H9 (cell line): Measurements from ENCODE around the gene GCK. TPM values are rescaled to one million over a fixed set of nuclear protein-coding genes. Genes with fewer than 3 reads are reported as not detected.

ENCODE experiments used
- DNase-seq: peaks from one replicate; pipeline ENCODE4 v3.0.0-alpha.2; 2017
- H2AFZ ChIP-seq: one replicate; pipeline ENCODE4 v1.6.1; 2013; ENCODE audit warnings: mild to moderate bottlenecking, low read length, control low read depth, moderate library complexity
- H2AK5ac ChIP-seq: 2 replicates; pipeline ENCODE4 v1.6.1; 2013; ENCODE audit warnings: low read length, control low read depth, mixed read lengths; ENCODE audit not compliant: insufficient read length
- H2BK120ac ChIP-seq: one replicate; pipeline ENCODE4 v1.6.1; 2013; ENCODE audit warnings: low read depth, mild to moderate bottlenecking, low read length, control low read depth, inconsistent platforms; ENCODE audit not compliant: poor library complexity, severe bottlenecking
- H2BK12ac ChIP-seq: 2 replicates; pipeline ENCODE4 v1.6.1; 2013; ENCODE audit warnings: low read length, control low read depth, mixed read lengths, low read depth; ENCODE audit not compliant: insufficient read length
- H2BK15ac ChIP-seq: 2 replicates; pipeline ENCODE4 v1.6.1; 2013; ENCODE audit warnings: low read depth, low read length, control low read depth
- H2BK20ac ChIP-seq: one replicate; pipeline ENCODE4 v1.6.1; 2013; ENCODE audit warnings: low read depth, mild to moderate bottlenecking, low read length, control low read depth, inconsistent platforms; ENCODE audit not compliant: poor library complexity, severe bottlenecking
- H2BK5ac ChIP-seq: 2 replicates; pipeline ENCODE4 v1.6.1; 2013; ENCODE audit warnings: low read length, control low read depth, mixed read lengths; ENCODE audit not compliant: insufficient read length
- H3K14ac ChIP-seq: 2 replicates; pipeline ENCODE4 v1.6.1; 2013; ENCODE audit warnings: low read length, control low read depth; ENCODE audit not compliant: insufficient read depth
- H3K18ac ChIP-seq: 2 replicates; pipeline ENCODE4 v1.6.1; 2013; ENCODE audit warnings: low read depth, mild to moderate bottlenecking, mixed read lengths, low read length, control low read depth; ENCODE audit not compliant: insufficient read length
- H3K23ac ChIP-seq: 2 replicates; pipeline ENCODE4 v1.6.1; 2013; ENCODE audit warnings: low read length, control low read depth, mixed read lengths, low read depth; ENCODE audit not compliant: insufficient read length
- H3K23me2 ChIP-seq: 2 replicates; pipeline ENCODE4 v1.6.1; 2013; ENCODE audit warnings: low read depth, mild to moderate bottlenecking, mixed read lengths, low read length, control low read depth; ENCODE audit not compliant: insufficient read length, poor library complexity, severe bottlenecking
- H3K27ac ChIP-seq: 2 replicates; pipeline ENCODE4 v1.5.1; 2013; ENCODE audit warnings: low read length, control low read depth, mixed read lengths, low read depth; ENCODE audit not compliant: insufficient read length
- H3K27me3 ChIP-seq: 2 replicates; pipeline ENCODE4 v1.6.1; 2013; ENCODE audit warnings: low read length, control low read depth, inconsistent platforms; ENCODE audit not compliant: insufficient read depth
- H3K4ac ChIP-seq: 2 replicates; pipeline ENCODE4 v1.6.1; 2013; ENCODE audit warnings: low read depth, mild to moderate bottlenecking, control low read depth, inconsistent platforms, low read length, moderate library complexity
- H3K4me1 ChIP-seq: 2 replicates; pipeline ENCODE4 v1.6.1; 2013; ENCODE audit warnings: low read length, control low read depth, inconsistent platforms; ENCODE audit not compliant: insufficient read depth
- H3K4me2 ChIP-seq: 2 replicates; pipeline ENCODE4 v1.6.1; 2013; ENCODE audit warnings: low read length, control low read depth, mixed read lengths; ENCODE audit not compliant: insufficient read length, insufficient read depth
- H3K56ac ChIP-seq: 2 replicates; pipeline ENCODE4 v1.6.1; 2013; ENCODE audit warnings: low read depth, mild to moderate bottlenecking, mixed read lengths, low read length, control low read depth; ENCODE audit not compliant: insufficient read length
- H3K79me1 ChIP-seq: 2 replicates; pipeline ENCODE4 v1.6.1; 2013; ENCODE audit warnings: low read depth, mild to moderate bottlenecking, moderate library complexity, low read length, control low read depth, inconsistent platforms; ENCODE audit not compliant: insufficient read depth, poor library complexity, severe bottlenecking
- H3K79me2 ChIP-seq: 2 replicates; pipeline ENCODE4 v1.6.1; 2013; ENCODE audit warnings: low read length, control low read depth, inconsistent platforms; ENCODE audit not compliant: insufficient read depth
- H3K9ac ChIP-seq: 2 replicates; pipeline ENCODE4 v1.6.1; 2013; ENCODE audit warnings: low read length, control low read depth, mixed read lengths; ENCODE audit not compliant: insufficient read length; ENCODE audit errors: extremely low read depth
- H3K9me3 ChIP-seq: one replicate; pipeline ENCODE4 v1.6.1; 2013; ENCODE audit warnings: low read depth, low read length, inconsistent platforms; ENCODE audit not compliant: control insufficient read depth
- H3T11ph ChIP-seq: one replicate; pipeline ENCODE4 v1.6.1; 2013; ENCODE audit warnings: mild to moderate bottlenecking, low read length, control low read depth, inconsistent platforms
- H4K20me1 ChIP-seq: one replicate; pipeline ENCODE4 v1.6.1; 2013; ENCODE audit not compliant: control insufficient read depth, insufficient read length, insufficient read depth
- H4K5ac ChIP-seq: 2 replicates; pipeline ENCODE4 v1.6.1; 2013; ENCODE audit warnings: low read depth, mild to moderate bottlenecking, mixed read lengths, low read length, control low read depth; ENCODE audit not compliant: insufficient read length
- H4K8ac ChIP-seq: replicated peaks from 2 replicates; pipeline ENCODE4 v1.6.1; 2013; ENCODE audit warnings: low read length, control low read depth, mixed read lengths, low read depth; ENCODE audit not compliant: insufficient read length
- H4K91ac ChIP-seq: 2 replicates; pipeline ENCODE4 v1.6.1; 2013; ENCODE audit warnings: low read depth, mild to moderate bottlenecking, moderate library complexity, mixed read lengths, low read length, control low read depth; ENCODE audit not compliant: insufficient read length
- H3K27ac Mint-ChIP-seq, 3 experiments: 2 replicates in 2 of 3; 3 replicates in 1 of 3; pipeline ENCODE4 v1.8.0; 2020 to 2021; ENCODE audit warnings: mixed read lengths in 3 of 3, mild to moderate bottlenecking in 1 of 3, moderate library complexity in 1 of 3
- H3K27me3 Mint-ChIP-seq: 2 replicates; pipeline ENCODE4 v1.8.0; 2021; ENCODE audit warnings: low read depth, mild to moderate bottlenecking, moderate library complexity, mixed read lengths
- H3K36me3 Mint-ChIP-seq, 3 experiments: 2 replicates in 2 of 3; 3 replicates in 1 of 3; pipeline ENCODE4 v1.8.0; 2020 to 2021; ENCODE audit warnings: low read depth in 3 of 3, mixed read lengths in 3 of 3; ENCODE audit not compliant: insufficient read depth in 1 of 3
- H3K4me1 Mint-ChIP-seq, 2 experiments: 2 replicates each; pipeline ENCODE4 v1.8.0; 2020; ENCODE audit warnings: mixed read lengths in 2 of 2
- H3K4me3 Mint-ChIP-seq, 2 experiments: 2 replicates in 1 of 2; 3 replicates in 1 of 2; pipeline ENCODE4 v1.8.0; 2020 to 2021; ENCODE audit warnings: mild to moderate bottlenecking in 2 of 2, mixed read lengths in 2 of 2, moderate library complexity in 1 of 2
- H3K9me3 Mint-ChIP-seq, 2 experiments: 2 replicates in 1 of 2; 3 replicates in 1 of 2; pipeline ENCODE4 v1.8.0; 2020; ENCODE audit warnings: mild to moderate bottlenecking in 2 of 2, mixed read lengths in 2 of 2, moderate library complexity in 1 of 2
- CTCF ChIP-seq: fragments of 200-600 bp; sonication (generic); conservative IDR thresholded peaks from 3 replicates; pipeline ENCODE4 v1.8.0; 2021; ENCODE audit warnings: antibody characterized with exemption, mild to moderate bottlenecking
- WGBS: extraction: QIAGEN DNeasy Blood & Tissue Kit; methylation state at CpG from one replicate; pipeline ENCODE4 v1.1.7; 2013; ENCODE audit warnings: missing lambda C conversion rate, low lambda C conversion rate, mixed read lengths; ENCODE audit not compliant: insufficient read length; ENCODE audit errors: extremely low coverage; 5-methylcytosine and 5-hydroxymethylcytosine counted together
- total RNA-seq: library from RNA; stranded (reverse); gene quantifications from 2 replicates; pipeline ENCODE4 v1.2.1, GENCODE V29; 2021

GCK gene
- total RNA-seq, 1 experiment from 2014 or later, result 0.98 TPM

- H3K4me1 ChIP-seq, result no peaks in the 10 kb centered on the region
- Mint-ChIP-seq H3K27me3 (peaks cover 43% of the 10 kb centered on the region), H3K4me3 (no peak overlapping the region), H3K9me3 (peaks cover 2 to 3% of the 10 kb centered on the region in 2 experiments; a peak in 4 of 5 replicates), H3K36me3 (no peaks in the 10 kb centered on the region), H3K27ac (no peak overlapping the region), H3K4me1 (peaks cover 10 to 12% of the 10 kb centered on the region in 2 experiments)
- no peak for DNase-seq
- H3K14ac ChIP-seq, result no peak overlapping the region
- no peak overlapping the region for H4K91ac ChIP-seq
- no peak overlapping the region for H2AFZ ChIP-seq
- H3K4me2 ChIP-seq, result no peak overlapping the region
- H2BK120ac ChIP-seq, result no peak overlapping the region
- no peak overlapping the region for H4K5ac ChIP-seq
- no peak for TF ChIP-seq CTCF
- H3K79me1 ChIP-seq, result no peaks in the 10 kb centered on the region
- H3K27me3 ChIP-seq, result no peaks in the 10 kb centered on the region
- H3K23me2 ChIP-seq, result no peaks in the 10 kb centered on the region
- H3K9me3 ChIP-seq, result no peaks in the 10 kb centered on the region
- no peak overlapping the region for H3K27ac ChIP-seq
- no peak overlapping the region for H2BK15ac ChIP-seq
- no peak overlapping the region for H3K4ac ChIP-seq
- no peak overlapping the region for H2AK5ac ChIP-seq
- H2BK12ac ChIP-seq, result no peak overlapping the region
- no peaks in the 10 kb centered on the region for H3K79me2 ChIP-seq
- H2BK20ac ChIP-seq, result no peak overlapping the region
- H4K8ac ChIP-seq, result no peak overlapping the region
- no peak overlapping the region for H2BK5ac ChIP-seq
- no peak overlapping the region for H3K18ac ChIP-seq
- no peak overlapping the region for H3K56ac ChIP-seq
- no peaks in the 10 kb centered on the region for H4K20me1 ChIP-seq
- no peak overlapping the region for H3K9ac ChIP-seq
- H3K23ac ChIP-seq, result no peak overlapping the region
- no peak overlapping the region for H3T11ph ChIP-seq
- no CpG with 5 or more reads among the region's 6 CpGs for WGBS
Observed at GRCh38 chr7:44172803-44173424, 16.3 kb downstream of the GCK start.
